Mucosa of stomach (tissue), 1 donor: ENCODE measurements around the gene C15orf62.

Experiments used
- H3K27me3 ChIP-seq: one replicate; pipeline ENCODE4 v1.7.0; 2013; ENCODE audit warnings: mild to moderate bottlenecking, low read length; ENCODE audit not compliant: control insufficient read depth, insufficient read depth
- H3K36me3 ChIP-seq: one replicate; pipeline ENCODE4 v1.7.0; 2013; ENCODE audit warnings: low read length; ENCODE audit not compliant: control insufficient read depth, insufficient read depth
- H3K4me1 ChIP-seq: one replicate; pipeline ENCODE4 v1.7.0; 2013; ENCODE audit warnings: mild to moderate bottlenecking, low read length; ENCODE audit not compliant: control insufficient read depth, insufficient read depth
- H3K4me3 ChIP-seq: one replicate; pipeline ENCODE4 v1.7.0; 2013; ENCODE audit warnings: low read length
- H3K9ac ChIP-seq: one replicate; pipeline ENCODE4 v1.7.0; 2013; ENCODE audit warnings: mild to moderate bottlenecking, low read length, moderate library complexity
- H3K9me3 ChIP-seq: one replicate; pipeline ENCODE4 v1.7.0; 2013; ENCODE audit warnings: mild to moderate bottlenecking, low read length, moderate library complexity; ENCODE audit not compliant: control insufficient read depth
- donor health status: Pancreatic carcinoma.

The C15orf62 gene, protein sequence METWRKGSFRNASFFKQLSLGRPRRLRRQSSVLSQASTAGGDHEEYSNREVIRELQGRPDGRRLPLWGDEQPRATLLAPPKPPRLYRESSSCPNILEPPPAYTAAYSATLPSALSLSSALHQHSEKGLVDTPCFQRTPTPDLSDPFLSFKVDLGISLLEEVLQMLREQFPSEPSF

DNA sequence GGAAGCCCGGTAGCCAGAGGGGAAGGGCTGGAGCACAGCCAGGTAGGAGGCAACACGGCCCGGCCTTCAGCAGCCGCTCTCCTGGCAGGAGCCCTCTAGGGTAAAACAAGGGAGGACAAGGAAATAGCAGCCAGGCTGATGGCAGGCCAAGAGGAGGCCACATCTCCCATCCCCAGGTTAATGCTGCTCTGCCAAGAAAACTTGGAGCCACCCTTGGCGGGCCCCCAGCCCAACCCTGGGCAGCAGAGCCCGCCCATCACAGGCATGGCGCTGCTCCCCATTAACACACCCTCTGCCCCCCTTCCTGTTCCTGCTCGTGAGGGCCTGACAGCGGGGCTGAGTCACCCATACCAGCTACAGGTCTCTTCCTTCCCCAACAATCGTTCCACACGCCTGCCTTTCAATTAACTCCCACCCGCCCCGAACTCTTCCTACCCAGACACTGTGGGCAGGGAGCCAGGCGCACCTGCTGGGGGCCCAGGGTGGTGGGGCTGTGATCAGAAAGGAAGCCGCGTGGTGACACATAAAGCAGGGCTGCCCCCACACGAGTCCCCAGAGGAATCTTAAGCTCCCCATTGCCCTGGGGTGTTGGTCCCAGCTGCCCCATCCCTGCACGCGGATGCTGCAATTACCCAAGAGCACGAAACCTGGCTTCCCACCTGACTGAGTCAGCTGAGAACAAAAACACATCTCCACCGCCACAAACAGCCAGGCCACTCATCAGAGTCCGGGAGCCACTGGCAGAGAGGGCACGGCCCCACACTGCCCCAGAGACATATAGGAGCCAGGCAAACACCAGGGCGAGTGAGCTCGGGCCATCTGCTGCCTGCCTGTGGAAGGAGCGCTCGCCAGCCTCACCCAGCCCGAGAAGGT is at the start of gene C15orf62:
TSS of gene C15orf62 (plus strand) at position 707 of the 873 bp plus-strand sequence. CDS start 516 bp downstream, outside the sequence.
- Histone ChIP-seq H3K9me3 (no peaks in the 10 kb centered on the region), H3K4me1 (peaks cover 65% of the 10 kb centered on the region), H3K36me3 (peaks cover 11% of the 10 kb centered on the region), H3K4me3 (no peak within 1 kb of the TSS), H3K27me3 (no peaks in the 10 kb centered on the region), H3K9ac (peak within 1 kb of the TSS; percentile 52)

GRCh38 chr15:40721701-40722100 is 48.1 kb upstream of the C15orf62 start:
- Histone ChIP-seq H3K4me1 (no peaks in the 10 kb centered on the region), H3K27me3 (no peaks in the 10 kb centered on the region), H3K9me3 (no peaks in the 10 kb centered on the region), H3K36me3 (no peaks in the 10 kb centered on the region), H3K4me3 (no peak overlapping the region), H3K9ac (no peak overlapping the region)

DNA sequence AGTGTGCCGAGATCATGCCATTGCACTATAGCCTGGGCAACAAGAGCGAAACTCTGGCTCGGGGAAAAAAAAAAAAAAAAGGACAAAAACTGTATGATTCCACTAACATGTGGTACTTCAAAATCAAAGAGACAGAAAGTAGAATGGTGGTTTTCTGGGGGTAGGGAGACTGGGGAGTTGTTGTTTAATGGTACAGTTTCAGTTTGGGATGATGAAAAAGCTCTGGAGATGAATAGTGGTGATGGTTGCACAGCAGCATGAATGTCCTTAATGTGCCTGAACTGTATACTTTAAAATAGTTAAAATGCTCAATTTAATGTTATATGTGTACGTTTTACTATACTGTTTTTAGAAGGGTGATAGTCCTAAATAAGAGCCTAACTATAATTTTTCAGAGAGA is 47.4 kb upstream of the C15orf62 start:
- Histone ChIP-seq H3K27me3 (no peaks in the 10 kb centered on the region), H3K9me3 (no peaks in the 10 kb centered on the region), H3K36me3 (no peaks in the 10 kb centered on the region), H3K4me1 (no peaks in the 10 kb centered on the region), H3K9ac (no peak overlapping the region), H3K4me3 (no peak overlapping the region)

DNA sequence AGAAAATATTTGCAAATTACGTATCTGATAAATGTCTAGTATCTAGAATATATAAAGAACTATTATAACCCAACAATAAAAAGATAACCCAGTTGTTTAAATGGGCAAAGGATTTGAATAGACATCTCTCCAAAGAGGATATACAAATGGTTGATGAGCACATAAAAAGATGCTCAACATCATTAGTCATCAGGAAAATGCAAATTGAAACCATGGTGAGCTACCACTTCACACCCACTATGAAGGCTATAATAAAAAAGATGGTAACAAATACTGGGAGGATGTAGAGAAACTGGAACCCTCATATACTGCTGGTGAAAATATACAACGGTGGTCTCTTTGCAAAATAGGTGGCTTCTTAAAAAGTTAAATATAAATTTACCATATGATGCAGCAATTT is 46.8 kb upstream of the C15orf62 start:
- H3K27me3 ChIP-seq = no peaks in the 10 kb centered on the region
- no peaks in the 10 kb centered on the region for H3K4me1 ChIP-seq
- no peaks in the 10 kb centered on the region for H3K9me3 ChIP-seq
- H3K9ac ChIP-seq = no peak overlapping the region
- H3K36me3 ChIP-seq = no peaks in the 10 kb centered on the region
- no peak overlapping the region for H3K4me3 ChIP-seq

- Histone ChIP-seq H3K36me3 (no peaks in the 10 kb centered on the region), H3K4me1 (no peaks in the 10 kb centered on the region), H3K4me3 (no peak overlapping the region), H3K9ac (no peak overlapping the region), H3K9me3 (no peaks in the 10 kb centered on the region), H3K27me3 (no peaks in the 10 kb centered on the region)
Measured at GRCh38 chr15:40723919-40724318, 45.9 kb upstream of the C15orf62 start.

- Histone ChIP-seq H3K4me1 (no peaks in the 10 kb centered on the region), H3K9ac (no peak overlapping the region), H3K9me3 (no peaks in the 10 kb centered on the region), H3K4me3 (no peak overlapping the region), H3K36me3 (no peaks in the 10 kb centered on the region), H3K27me3 (no peaks in the 10 kb centered on the region)
Measured at GRCh38 chr15:40731034-40731433, 38.7 kb upstream of the C15orf62 start.

GRCh38 chr15:40736575-40736974 is 33.2 kb upstream of the C15orf62 start:
- no peaks in the 10 kb centered on the region for H3K4me1 ChIP-seq
- H3K4me3 ChIP-seq = no peak overlapping the region
- H3K36me3 ChIP-seq = no peaks in the 10 kb centered on the region
- no peaks in the 10 kb centered on the region for H3K9me3 ChIP-seq
- H3K27me3 ChIP-seq = no peaks in the 10 kb centered on the region
- H3K9ac ChIP-seq = no peak overlapping the region

- no peaks in the 10 kb centered on the region for H3K36me3 ChIP-seq
- H3K4me1 ChIP-seq = no peaks in the 10 kb centered on the region
- no peak overlapping the region for H3K9ac ChIP-seq
- no peak overlapping the region for H3K4me3 ChIP-seq
- no peaks in the 10 kb centered on the region for H3K9me3 ChIP-seq
- no peaks in the 10 kb centered on the region for H3K27me3 ChIP-seq
Measured at GRCh38 chr15:40737048-40737447, 32.7 kb upstream of the C15orf62 start.

DNA sequence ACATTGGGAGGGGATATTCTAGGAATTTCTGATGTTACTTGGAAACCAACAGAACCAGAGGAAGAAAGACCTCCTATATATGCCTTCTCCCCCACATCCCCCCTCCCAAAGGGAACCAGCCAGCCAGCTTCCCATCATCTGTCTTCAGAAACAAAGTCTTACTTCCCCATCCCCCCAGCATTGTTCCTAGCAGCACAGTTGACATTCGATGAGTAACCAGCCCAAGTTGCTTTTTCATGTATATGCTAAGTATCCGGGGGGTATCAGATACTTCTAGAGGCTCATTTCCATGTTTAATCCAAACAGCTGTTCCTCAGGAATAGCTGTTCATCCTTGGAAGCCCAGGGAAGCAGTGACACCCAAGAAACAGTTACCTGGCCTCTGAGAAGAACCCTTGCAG is 30.7 kb upstream of the C15orf62 start:
- no peaks in the 10 kb centered on the region for H3K36me3 ChIP-seq
- H3K9me3 ChIP-seq = no peaks in the 10 kb centered on the region

GRCh38 chr15:40739854-40740253 is 29.9 kb upstream of the C15orf62 start:
- Histone ChIP-seq H3K9ac (no peak overlapping the region), H3K36me3 (no peaks in the 10 kb centered on the region), H3K4me3 (no peak overlapping the region), H3K4me1 (no peaks in the 10 kb centered on the region), H3K27me3 (no peaks in the 10 kb centered on the region), H3K9me3 (no peaks in the 10 kb centered on the region)

More for the DNA sequence above, 30.7 kb upstream of the C15orf62 start:
- Histone ChIP-seq H3K9ac (no peak overlapping the region), H3K27me3 (no peaks in the 10 kb centered on the region), H3K4me3 (no peak overlapping the region), H3K4me1 (no peaks in the 10 kb centered on the region)

- H3K4me3 ChIP-seq = no peak overlapping the region
- H3K9ac ChIP-seq = no peak overlapping the region
- H3K36me3 ChIP-seq = no peaks in the 10 kb centered on the region
- H3K9me3 ChIP-seq = no peaks in the 10 kb centered on the region
- peaks cover 6% of the 10 kb centered on the region for H3K27me3 ChIP-seq
- H3K4me1 ChIP-seq = no peaks in the 10 kb centered on the region
Measured at GRCh38 chr15:40743485-40743901, 26.3 kb upstream of the C15orf62 start.

DNA sequence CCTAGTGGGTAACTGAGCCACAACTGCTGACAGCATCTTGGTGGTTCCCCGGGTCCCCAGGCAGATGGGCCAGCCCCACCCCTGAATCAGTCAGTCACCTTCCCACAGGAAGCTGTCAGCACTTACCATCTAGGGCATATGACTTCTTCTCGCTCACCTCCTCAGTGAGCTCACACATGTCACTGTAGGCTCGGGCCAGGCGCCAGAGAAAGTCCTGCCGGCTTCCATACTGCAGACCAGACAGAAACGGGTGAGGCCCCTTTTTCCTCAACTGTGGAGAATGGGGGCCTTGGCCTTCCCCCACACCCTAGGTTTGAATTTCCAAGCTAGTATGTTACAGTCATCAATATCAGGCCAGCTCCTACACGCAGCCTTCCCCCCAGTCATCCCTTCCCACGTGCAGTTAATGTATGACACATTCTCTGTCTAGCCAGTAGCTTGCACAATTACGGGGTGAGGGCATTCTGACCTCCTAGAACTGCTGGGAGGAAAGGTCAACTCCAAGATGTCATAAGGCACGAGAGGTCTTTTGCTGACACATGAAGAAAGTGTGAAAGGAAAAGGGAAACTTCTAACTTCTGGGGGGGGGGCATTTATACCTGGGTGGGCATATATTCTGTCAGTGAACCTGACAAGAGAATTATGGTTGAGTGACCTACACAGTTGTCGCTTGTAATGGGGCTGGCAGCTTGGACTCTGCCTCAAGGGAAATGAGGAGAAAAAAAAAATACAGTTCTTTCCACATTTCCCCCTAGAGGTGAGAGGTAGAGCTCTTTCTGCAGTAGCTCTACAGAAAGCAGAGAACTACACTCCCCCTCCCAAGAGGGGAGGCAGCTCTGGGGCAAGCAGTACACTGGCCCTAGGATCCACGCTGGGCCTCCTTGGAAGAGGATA is 25.6 kb upstream of the C15orf62 start:
- H3K36me3 ChIP-seq = no peaks in the 10 kb centered on the region

More for the DNA sequence above, 25.6 kb upstream of the C15orf62 start:
- Histone ChIP-seq H3K9me3 (no peaks in the 10 kb centered on the region), H3K4me1 (no peaks in the 10 kb centered on the region), H3K27me3 (peaks cover 6% of the 10 kb centered on the region), H3K4me3 (no peak overlapping the region), H3K9ac (no peak overlapping the region)
